SIG-M5 treated with dmso at 0.1 percent for 504 hours (cell line): Measurements from ENCODE around the gene GAB4.
"Not testable (repeated sequence)": the region's sequence is repeated elsewhere in the genome, so short reads cannot be mapped to it uniquely, and the experiment has no call there.

Source experiments
- DNase-seq: peaks from one replicate; lab custom pipeline; 2025; ENCODE audit not compliant: unreplicated experiment; lab: John Stamatoyannopoulos, UW

The GAB4 gene

GRCh38 chr22:16915701-16916100 is 92.3 kb downstream of the GAB4 start:
- DNase-seq, result no peak

- DNase-seq, result not testable (repeated sequence)
These were observed 93.1 kb downstream of the GAB4 start for GRCh38 chr22:16914911-16915310.

- no peak for DNase-seq
These were observed 94.0 kb downstream of the GAB4 start for GRCh38 chr22:16914006-16914405.

GRCh38 chr22:16912281-16912680 is 95.7 kb downstream of the GAB4 start:
- DNase-seq, result no peak
